Esophagus squamous epithelium (tissue), 5 donors: ENCODE data around the gene PSTPIP2. TPM values are rescaled to one million over a fixed set of nuclear protein-coding genes. Genes with fewer than 3 reads are reported as not detected.

Experiments
- DNase-seq: peaks from one replicate; lab custom pipeline; 2025; lab: John Stamatoyannopoulos, UW
- H3K27ac ChIP-seq, 4 donors: fragments of 200-600 bp; sonication (generic); one replicate each; pipeline ENCODE4 v1.5.1; 2016 to 2019; ENCODE audit warnings: mild to moderate bottlenecking in 1 of 4
- H3K27me3 ChIP-seq, 4 donors: fragments of 200-600 bp; sonication (generic); 1 replicate in 3 of 4; 2 replicates in 1 of 4; pipeline versions ENCODE4 v1.5.1 to v1.6.0; 2017 to 2021; ENCODE audit warnings: antibody characterized with exemption in 1 of 4
- H3K36me3 ChIP-seq, 3 donors: fragments of 200-600 bp; sonication (generic); one replicate each; pipeline ENCODE4 v1.5.1; 2016 to 2019
- H3K4me1 ChIP-seq, 3 donors: fragments of 200-600 bp; sonication (generic); one replicate each; pipeline ENCODE4 v1.5.1; 2017 to 2019
- H3K4me3 ChIP-seq, 4 donors: fragments of 200-600 bp; sonication (generic); 1 replicate in 3 of 4; 2 replicates in 1 of 4; pipeline ENCODE4 v1.5.1; 2016 to 2019; ENCODE audit warnings: mild to moderate bottlenecking in 2 of 4, moderate library complexity in 1 of 4
- H3K9me3 ChIP-seq, 3 donors: fragments of 200-600 bp; sonication (generic); one replicate each; pipeline ENCODE4 v1.5.1; 2016 to 2019
- CTCF ChIP-seq, 6 experiments: fragments of 450-650 bp in 4 of 6; fragments of 200-600 bp in 2 of 6; sonication (generic) in 2 of 6; IDR thresholded peaks; one replicate each; pipeline ENCODE4 v1.5.1; 2016 to 2019; ENCODE audit warnings: antibody characterized with exemption in 6 of 6, mild to moderate bottlenecking in 4 of 6, moderate library complexity in 4 of 6
- POLR2A ChIP-seq, 4 donors: fragments of 450-650 bp; IDR thresholded peaks; one replicate each; pipeline ENCODE4 v1.6.1; 2017; ENCODE audit warnings: antibody characterized with exemption in 4 of 4, mild to moderate bottlenecking in 4 of 4, moderate library complexity in 3 of 4
- WGBS, 2 donors: methylation state at CpG; one replicate each; pipeline ENCODE4 v1.1.5; 2018; 5-methylcytosine and 5-hydroxymethylcytosine counted together
- intact Hi-C: fragments of 100-400 bp; cut with DNase I; formaldehyde crosslinking; loops from one replicate; pipeline ENCODE4 v1.15.0; 2022
- small RNA-seq, 4 donors: library from RNA; depleted of rRNA; stranded (forward); fragments of <200 nt; gene quantifications; one replicate each; pipeline ENCODE3, GENCODE V24; 2016
- total RNA-seq, 4 donors: library from RNA; depleted of rRNA; stranded (reverse); fragments of >200 nt; gene quantifications; one replicate each; pipeline ENCODE4 v1.1.0, GENCODE V29; 2016
- donor health status: DM: yes; HTN: yes; CAD: no.

PSTPIP2 gene
- total RNA-seq, 4 donors from 2014 or later = 5.6 to 18.7 (median 11.1) TPM

- Histone ChIP-seq H3K4me3 (no peak overlapping the region), H3K9me3 (no peaks in the 10 kb centered on the region), H3K4me1 (no peaks in the 10 kb centered on the region), H3K27me3 (no peaks in the 10 kb centered on the region), H3K36me3 (peaks cover 3 to 100% (median 28%) of the 10 kb centered on the region in 3 donors), H3K27ac (no peak overlapping the region)
- no peak for TF ChIP-seq CTCF (IDR thresholded peaks at IDR 0.05)
- TF ChIP-seq POLR2A (IDR thresholded peaks at IDR 0.05) = no peak
- WGBS, 2 donors = 83 to 86% methylated on average over 5 of the region's 5 CpGs
- intact Hi-C loops = no loop called here
- no peak for DNase-seq
These were observed 126.4 kb downstream of the PSTPIP2 start for GRCh38 chr18:45945669-45946068.

GRCh38 chr18:45940724-45941123 lies 131.3 kb downstream of the PSTPIP2 start:
- 67 to 76% methylated on average over 2 of the region's 2 CpGs for WGBS, 2 donors
- Histone ChIP-seq H3K4me3 (no peak overlapping the region), H3K27me3 (no peaks in the 10 kb centered on the region), H3K4me1 (no peaks in the 10 kb centered on the region), H3K27ac (no peak overlapping the region), H3K9me3 (no peaks in the 10 kb centered on the region), H3K36me3 (peaks cover 0 to 99% (median 19%) of the 10 kb centered on the region in 3 donors)
- intact Hi-C loops = no loop called here
- TF ChIP-seq CTCF (IDR thresholded peaks at IDR 0.05) (no peak), POLR2A (IDR thresholded peaks at IDR 0.05) (no peak)
- no peak for DNase-seq

DNA sequence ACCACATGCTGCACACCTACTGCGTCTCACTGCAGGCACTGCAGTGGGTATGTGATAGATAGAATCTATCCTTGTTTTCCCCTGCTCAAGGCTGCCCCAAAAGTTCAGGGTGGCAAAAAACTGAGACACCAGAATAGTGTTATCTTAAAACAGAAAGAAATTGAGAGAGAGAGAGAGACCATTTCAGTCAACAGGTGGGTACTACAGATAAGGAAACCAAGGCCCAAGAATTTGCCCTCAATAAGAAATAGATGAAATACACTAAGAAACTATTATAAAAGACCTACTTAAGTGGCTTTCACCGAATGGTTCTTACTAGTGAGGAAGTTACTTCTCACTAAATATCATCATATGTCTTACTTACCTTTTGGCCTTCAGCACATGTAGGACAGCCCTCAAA lies 132.8 kb downstream of the PSTPIP2 start:
- no peaks in the 10 kb centered on the region for H3K4me1 ChIP-seq
- WGBS, 2 donors = 88 to 92% methylated on average over 2 of the region's 2 CpGs
- TF ChIP-seq POLR2A (IDR thresholded peaks at IDR 0.05) (no peak), CTCF (IDR thresholded peaks at IDR 0.05) (no peak)
- DNase-seq = no peak
- no peaks in the 10 kb centered on the region for H3K9me3 ChIP-seq
- H3K27ac ChIP-seq = no peak overlapping the region
- H3K4me3 ChIP-seq = no peak overlapping the region
- intact Hi-C loops = no loop called here
- H3K27me3 ChIP-seq = no peaks in the 10 kb centered on the region
- peaks cover 0 to 99% (median 19%) of the 10 kb centered on the region in 3 donors for H3K36me3 ChIP-seq

GRCh38 chr18:45938488-45938935 lies 133.5 kb downstream of the PSTPIP2 start:
- TF ChIP-seq POLR2A (IDR thresholded peaks at IDR 0.05) = no peak
- H3K9me3 ChIP-seq = no peaks in the 10 kb centered on the region
- no peak overlapping the region for H3K4me3 ChIP-seq
- H3K4me1 ChIP-seq = no peaks in the 10 kb centered on the region
- H3K27me3 ChIP-seq = no peaks in the 10 kb centered on the region
- H3K36me3 ChIP-seq = peaks cover 0 to 99% (median 19%) of the 10 kb centered on the region in 3 donors
- intact Hi-C loops = no loop called here
- DNase-seq = no peak
- no peak overlapping the region for H3K27ac ChIP-seq
- WGBS, 2 donors = 38 to 45% methylated on average over 2 of the region's 2 CpGs

- intact Hi-C loops = no loop called here
- Histone ChIP-seq H3K27ac (no peak overlapping the region), H3K27me3 (no peaks in the 10 kb centered on the region), H3K9me3 (no peaks in the 10 kb centered on the region), H3K4me3 (no peak overlapping the region), H3K36me3 (peaks cover 6 to 98% (median 8%) of the 10 kb centered on the region in 3 donors), H3K4me1 (no peaks in the 10 kb centered on the region)
- 86 to 89% methylated on average over 3 of the region's 3 CpGs for WGBS, 2 donors
- no peak for DNase-seq
- TF ChIP-seq POLR2A (IDR thresholded peaks at IDR 0.05) (no peak), CTCF (IDR thresholded peaks at IDR 0.05) (no peak)
These were observed 136.3 kb downstream of the PSTPIP2 start for GRCh38 chr18:45935591-45936335.

Small RNA genes within 50 kb of the gene (small RNA-seq; reads per million reads assigned to genes)
- 0 reads per million in 4 donors for gene RN7SKP26
- 0 reads per million in 4 donors for gene RNU6-1278P
- 0 to 0.27 (median 0.08) reads per million in 4 donors for gene RNY4P37

Other genes starting within 250 kb of the PSTPIP2 start
- gene SIGLEC15, start 246.6 kb downstream of the PSTPIP2 start, total RNA-seq = not detected
- 10 to 100 TPM in 3 of 4 donors, 1 to 10 TPM in 1; 7.8 to 28.8 (median 22.6) TPM for gene EPG5, start 104.9 kb downstream of the PSTPIP2 start, total RNA-seq
- gene ATP5F1A, start 26.0 kb upstream of the PSTPIP2 start, total RNA-seq = 100 to 1,000 TPM; 404 to 773 (median 503) TPM
- gene HAUS1, start 32.1 kb upstream of the PSTPIP2 start, total RNA-seq = 10 to 100 TPM; 21.1 to 57.3 (median 26.7) TPM